OCI-LY3 (cell line): ENCODE results near the gene PLD5.
"Not testable (repeated sequence)": the region's sequence is repeated elsewhere in the genome, so short reads cannot be mapped to it uniquely, and the experiment has no call there.

Experiments
- H2AFZ ChIP-seq: fragments of 200-600, 300-600 bp; shearing (Covaris generic); 2 replicates; pipeline ENCODE4 v1.6.0; 2014; ENCODE audit warnings: antibody characterized with exemption, low read depth, low read length
- H3K27ac ChIP-seq: fragments of 200-600, 300-600 bp; sonication (generic); 2 replicates; pipeline ENCODE4 v1.5.1; 2014; ENCODE audit warnings: mild to moderate bottlenecking, low read length, moderate library complexity, mixed read lengths
- H3K27me3 ChIP-seq: fragments of 200-600, 300-600 bp; sonication (generic); 2 replicates; pipeline ENCODE4 v1.6.1; 2014; ENCODE audit warnings: low read depth, low read length, mixed read lengths
- H3K36me3 ChIP-seq: fragments of 200-600, 300-600 bp; sonication (generic); replicated peaks from 2 replicates; pipeline ENCODE3; 2014; ENCODE audit warnings: low read depth, low read length, mixed read lengths
- H3K4me1 ChIP-seq: fragments of 300-600, 200-600 bp; sonication (generic); 2 replicates; pipeline ENCODE4 v1.6.1; 2014; ENCODE audit warnings: low read length, mixed read lengths
- H3K4me2 ChIP-seq: fragments of 200-600, 300-600 bp; sonication (generic); 2 replicates; pipeline ENCODE4 v1.6.1; 2014; ENCODE audit warnings: low read length, mixed read lengths
- H3K4me3 ChIP-seq: fragments of 300-600, 200-600 bp; sonication (generic); 2 replicates; pipeline ENCODE4 v1.5.1; 2014; ENCODE audit warnings: antibody characterized with exemption, mild to moderate bottlenecking, low read length, moderate library complexity
- H3K79me2 ChIP-seq: fragments of 300-600, 200-600 bp; shearing (Covaris generic); 2 replicates; pipeline ENCODE4 v1.6.1; 2014; ENCODE audit warnings: mild to moderate bottlenecking, low read length, mixed read lengths
- H3K9ac ChIP-seq: fragments of 300-600, 200-600 bp; shearing (Covaris generic); 2 replicates; pipeline ENCODE4 v1.6.0; 2014; ENCODE audit warnings: mild to moderate bottlenecking, low read length, moderate library complexity
- H3K9me3 ChIP-seq: fragments of 200-600, 300-600 bp; shearing (Covaris generic); 2 replicates; pipeline ENCODE4 v1.6.1; 2014; ENCODE audit warnings: low read length, mixed read lengths; ENCODE audit not compliant: insufficient read depth
- H4K20me1 ChIP-seq: fragments of 200-600, 300-600 bp; sonication (generic); 2 replicates; pipeline ENCODE4 v1.6.1; 2016; ENCODE audit warnings: low read length, mixed read lengths; ENCODE audit not compliant: insufficient read depth
- EZH2phosphoT487 ChIP-seq: fragments of 200-600 bp; shearing (Covaris generic); IDR thresholded peaks from 2 replicates; pipeline ENCODE4 v1.6.1; 2018; ENCODE audit warnings: antibody characterized with exemption, mixed run types, low read depth
- TF ChIP-seq, protein P1 (sequence below): fragments of 200-600, 300-600 bp; sonication (generic); IDR thresholded peaks from 2 replicates; pipeline ENCODE4 v1.5.1; 2014; ENCODE audit warnings: antibody characterized with exemption, low read length, low read depth

The PLD5 gene

DNA sequence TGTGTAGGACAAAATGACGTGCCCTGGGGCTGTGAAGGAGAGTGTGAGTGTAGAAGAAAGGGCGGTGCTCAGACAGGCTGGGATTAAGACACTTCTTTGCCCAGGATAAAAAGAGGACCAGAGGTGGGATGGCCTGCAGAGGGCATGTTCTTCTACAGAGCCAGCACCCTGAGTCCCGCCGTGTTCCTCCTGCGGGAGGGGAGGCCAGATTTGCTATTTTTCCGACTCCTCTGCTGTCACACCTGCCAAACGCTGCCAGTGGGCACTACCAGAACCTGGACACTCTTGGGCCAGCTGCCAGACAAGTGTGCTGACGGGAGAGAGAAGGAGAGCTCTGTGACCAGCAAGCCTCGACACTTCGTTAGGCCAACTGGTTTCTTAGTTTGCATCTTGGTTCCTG is 206.4 kb downstream of the PLD5 start:
- H3K79me2 ChIP-seq: no peaks in the 10 kb centered on the region
- no peaks in the 10 kb centered on the region for H3K36me3 ChIP-seq
- H3K27me3 ChIP-seq: no peaks in the 10 kb centered on the region
- H4K20me1 ChIP-seq: no peaks in the 10 kb centered on the region
- H3K27ac ChIP-seq: no peak overlapping the region
- no peak overlapping the region for H3K9ac ChIP-seq
- H3K4me3 ChIP-seq: no peak overlapping the region
- H3K4me2 ChIP-seq: no peak overlapping the region
- H2AFZ ChIP-seq: no peak overlapping the region
- H3K9me3 ChIP-seq: no peaks in the 10 kb centered on the region
- no peaks in the 10 kb centered on the region for H3K4me1 ChIP-seq
- no peak for TF ChIP-seq EZH2phosphoT487
- TF ChIP-seq, protein P1, sequence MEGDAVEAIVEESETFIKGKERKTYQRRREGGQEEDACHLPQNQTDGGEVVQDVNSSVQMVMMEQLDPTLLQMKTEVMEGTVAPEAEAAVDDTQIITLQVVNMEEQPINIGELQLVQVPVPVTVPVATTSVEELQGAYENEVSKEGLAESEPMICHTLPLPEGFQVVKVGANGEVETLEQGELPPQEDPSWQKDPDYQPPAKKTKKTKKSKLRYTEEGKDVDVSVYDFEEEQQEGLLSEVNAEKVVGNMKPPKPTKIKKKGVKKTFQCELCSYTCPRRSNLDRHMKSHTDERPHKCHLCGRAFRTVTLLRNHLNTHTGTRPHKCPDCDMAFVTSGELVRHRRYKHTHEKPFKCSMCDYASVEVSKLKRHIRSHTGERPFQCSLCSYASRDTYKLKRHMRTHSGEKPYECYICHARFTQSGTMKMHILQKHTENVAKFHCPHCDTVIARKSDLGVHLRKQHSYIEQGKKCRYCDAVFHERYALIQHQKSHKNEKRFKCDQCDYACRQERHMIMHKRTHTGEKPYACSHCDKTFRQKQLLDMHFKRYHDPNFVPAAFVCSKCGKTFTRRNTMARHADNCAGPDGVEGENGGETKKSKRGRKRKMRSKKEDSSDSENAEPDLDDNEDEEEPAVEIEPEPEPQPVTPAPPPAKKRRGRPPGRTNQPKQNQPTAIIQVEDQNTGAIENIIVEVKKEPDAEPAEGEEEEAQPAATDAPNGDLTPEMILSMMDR: no peak

DNA sequence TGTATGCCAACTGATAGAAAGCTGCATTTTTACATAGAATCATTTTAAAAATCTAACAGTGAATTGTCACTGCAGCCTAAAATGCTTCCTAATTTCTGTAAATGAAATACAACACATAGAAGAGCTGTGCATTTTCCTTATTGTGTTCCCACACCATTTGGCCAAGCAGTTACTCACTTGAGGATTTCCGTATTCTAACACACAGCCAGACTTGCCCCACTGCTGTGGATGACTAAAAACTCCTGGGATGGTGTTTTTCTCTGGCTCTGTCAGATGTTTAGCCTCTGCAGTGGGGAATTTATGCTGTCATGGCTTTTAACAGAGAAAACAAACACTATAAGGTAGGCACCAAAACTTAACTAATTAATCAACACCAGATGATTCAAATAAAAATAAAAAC is 209.6 kb downstream of the PLD5 start:
- H3K4me3 ChIP-seq, H3K4me2 ChIP-seq, H3K36me3 ChIP-seq, H2AFZ ChIP-seq, H3K4me1 ChIP-seq, H3K27ac ChIP-seq, H3K79me2 ChIP-seq, H3K9me3 ChIP-seq, H3K9ac ChIP-seq, H3K27me3 ChIP-seq, H4K20me1 ChIP-seq: not testable (repeated sequence)

DNA sequence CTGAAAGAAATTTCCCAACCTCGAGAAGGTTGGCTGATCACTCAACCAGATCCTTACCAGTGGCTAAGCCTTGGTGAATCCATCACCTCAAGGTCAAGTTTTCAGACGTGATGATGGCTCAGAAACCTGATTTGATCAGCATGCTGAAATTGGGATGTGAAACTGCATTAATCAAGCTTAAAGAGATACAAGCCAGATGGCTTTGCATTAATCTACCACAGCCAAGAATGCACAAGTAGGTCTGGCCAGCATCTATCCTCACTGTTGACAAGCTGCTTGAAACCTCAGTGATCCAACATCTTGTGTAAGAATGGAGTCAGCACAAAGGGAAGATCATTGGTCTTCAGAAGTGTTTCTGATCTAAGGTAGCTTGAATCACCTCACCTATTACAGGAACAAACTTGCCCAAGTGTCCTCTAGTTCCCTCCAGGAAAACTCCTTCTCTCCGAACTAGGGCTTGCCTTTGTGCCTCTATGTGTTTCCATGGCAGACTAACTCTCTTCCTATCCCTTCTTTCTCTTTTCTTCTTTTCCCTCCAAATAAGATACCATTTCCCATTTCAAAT is 210.3 kb downstream of the PLD5 start:
- H3K36me3 ChIP-seq, H3K4me1 ChIP-seq, H4K20me1 ChIP-seq, H3K79me2 ChIP-seq, H3K4me2 ChIP-seq, H3K27me3 ChIP-seq, H3K4me3 ChIP-seq, H3K27ac ChIP-seq, H3K9ac ChIP-seq, H3K9me3 ChIP-seq, H2AFZ ChIP-seq: not testable (repeated sequence)

DNA sequence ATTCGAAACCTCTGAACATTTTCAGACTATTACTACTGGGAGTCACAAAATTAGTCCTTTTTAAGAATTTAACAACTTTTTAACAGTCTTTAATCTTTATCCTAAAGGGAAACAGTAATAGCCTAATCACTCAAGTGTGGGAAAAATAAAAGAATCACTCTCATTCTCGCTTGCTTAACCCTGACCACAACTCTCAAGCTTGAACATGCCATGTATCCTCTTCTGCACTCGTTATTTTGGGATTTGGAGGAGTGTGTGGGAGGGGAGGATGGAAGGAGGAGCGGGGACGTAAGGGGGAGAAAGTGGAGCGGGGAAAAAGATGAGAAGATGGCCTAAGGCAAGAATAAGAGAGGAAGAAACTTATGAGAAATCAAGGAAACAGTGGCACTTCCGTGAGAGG is 215.8 kb downstream of the PLD5 start:
- not testable (repeated sequence) for H3K9me3 ChIP-seq, H3K4me2 ChIP-seq, H3K4me1 ChIP-seq

DNA sequence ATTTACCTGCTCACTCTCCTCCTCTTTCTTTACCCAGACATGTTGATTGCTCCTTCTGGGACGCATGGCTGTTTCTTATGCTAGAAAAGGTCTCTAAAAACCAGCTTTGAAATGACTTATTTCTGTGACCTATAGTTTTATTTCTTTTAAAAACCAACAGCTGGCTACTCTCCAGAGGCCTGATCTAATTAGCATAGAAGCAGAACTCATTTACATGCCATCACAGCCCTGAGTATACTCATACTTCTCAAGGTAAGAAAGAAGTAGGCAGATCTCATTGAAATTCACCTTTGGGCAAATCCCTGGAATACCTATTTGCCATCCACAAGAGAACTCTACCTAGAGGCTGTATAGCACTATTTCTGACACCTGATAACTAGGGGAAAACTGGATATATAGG is 230.7 kb downstream of the PLD5 start:
- not testable (repeated sequence) for H3K27me3 ChIP-seq, H3K4me2 ChIP-seq, H3K9me3 ChIP-seq, H4K20me1 ChIP-seq, H3K4me3 ChIP-seq, H3K36me3 ChIP-seq, H3K9ac ChIP-seq, H3K27ac ChIP-seq, H2AFZ ChIP-seq, H3K79me2 ChIP-seq, H3K4me1 ChIP-seq

More for the DNA sequence above, 215.8 kb downstream of the PLD5 start:
- not testable (repeated sequence) for H3K27me3 ChIP-seq, H3K27ac ChIP-seq, H4K20me1 ChIP-seq, H3K79me2 ChIP-seq, H3K36me3 ChIP-seq, H2AFZ ChIP-seq, H3K9ac ChIP-seq, H3K4me3 ChIP-seq

DNA sequence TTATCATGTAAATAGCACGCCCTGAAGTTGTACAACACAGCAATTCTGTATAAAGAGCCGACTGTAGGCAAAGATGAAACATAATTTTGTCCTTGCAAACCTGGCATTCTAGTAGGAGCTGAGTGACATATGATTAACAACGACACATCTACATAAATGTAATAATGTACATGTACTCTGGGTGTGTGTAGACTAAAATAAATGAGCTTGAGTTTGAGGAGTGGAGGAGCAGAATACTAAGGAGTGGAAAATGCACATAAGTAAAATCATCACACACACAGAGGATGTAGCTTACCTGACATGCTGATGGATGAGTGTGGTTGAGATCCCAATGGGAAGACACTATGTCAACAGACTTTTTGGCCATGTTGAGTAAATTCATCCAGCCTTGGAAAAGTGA is 236.4 kb downstream of the PLD5 start:
- H4K20me1 ChIP-seq, H3K27ac ChIP-seq, H3K27me3 ChIP-seq, H3K4me2 ChIP-seq, H3K79me2 ChIP-seq, H3K4me3 ChIP-seq, H3K4me1 ChIP-seq, H2AFZ ChIP-seq, H3K9me3 ChIP-seq, H3K36me3 ChIP-seq, H3K9ac ChIP-seq: not testable (repeated sequence)

DNA sequence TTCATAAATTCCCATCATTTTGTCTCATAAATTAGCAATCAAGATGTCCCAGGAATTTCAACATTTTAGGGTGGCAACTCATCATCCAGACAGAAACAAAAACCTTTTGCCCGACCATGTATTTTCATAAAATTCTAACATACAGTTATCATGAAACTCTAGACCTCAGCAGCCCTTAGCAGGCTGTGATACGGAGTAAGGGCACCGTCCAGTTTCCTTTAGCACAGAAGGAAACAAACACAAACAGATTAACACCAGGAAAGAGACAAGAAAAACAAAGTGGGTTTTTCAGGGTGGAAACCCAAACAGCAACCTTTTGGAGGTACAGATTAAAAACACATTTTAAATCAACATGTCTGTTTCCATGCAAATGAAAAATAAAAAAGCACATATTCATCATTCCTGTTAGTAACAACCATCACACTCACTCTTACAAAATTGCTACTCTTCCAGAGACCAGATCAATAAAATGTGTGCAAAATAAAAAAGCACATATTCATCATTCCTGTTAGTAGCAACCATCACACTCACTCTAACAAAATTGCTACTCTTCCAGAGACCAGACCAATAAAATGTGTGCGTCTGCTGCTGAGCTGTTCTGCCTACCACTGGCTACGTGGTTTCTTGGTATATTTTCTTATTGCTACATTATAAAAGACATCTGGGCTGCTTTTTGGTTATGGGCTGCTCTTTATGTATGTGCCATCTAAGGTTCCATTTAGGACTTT is 241.6 kb downstream of the PLD5 start:
- H3K79me2 ChIP-seq, H4K20me1 ChIP-seq, H3K27ac ChIP-seq, H3K4me1 ChIP-seq, H3K27me3 ChIP-seq, H3K4me2 ChIP-seq, H3K4me3 ChIP-seq, H3K9ac ChIP-seq, H2AFZ ChIP-seq, H3K36me3 ChIP-seq, H3K9me3 ChIP-seq: not testable (repeated sequence)

DNA sequence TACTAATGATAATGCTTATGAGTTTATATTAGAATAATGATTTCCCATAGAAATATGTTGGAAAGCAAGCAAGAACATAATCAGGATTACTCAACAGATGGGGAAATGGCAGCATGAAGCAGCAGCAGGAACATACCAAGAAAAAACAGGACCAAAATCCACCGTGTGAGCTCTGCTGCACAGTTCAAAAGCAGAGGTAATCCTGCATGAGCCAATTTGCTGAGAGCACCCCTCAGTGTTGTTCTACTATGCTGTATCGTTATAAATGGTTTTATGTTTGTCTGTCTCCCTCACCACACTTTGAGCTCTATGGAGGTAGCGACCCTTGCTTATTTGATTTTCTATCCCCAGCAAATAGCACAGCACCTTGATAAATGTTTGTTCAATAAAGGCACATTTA is 246.1 kb downstream of the PLD5 start:
- not testable (repeated sequence) for H4K20me1 ChIP-seq, H3K9me3 ChIP-seq, H3K9ac ChIP-seq, H3K27ac ChIP-seq, H3K27me3 ChIP-seq, H3K4me1 ChIP-seq, H3K4me3 ChIP-seq, H2AFZ ChIP-seq, H3K79me2 ChIP-seq, H3K36me3 ChIP-seq, H3K4me2 ChIP-seq

DNA sequence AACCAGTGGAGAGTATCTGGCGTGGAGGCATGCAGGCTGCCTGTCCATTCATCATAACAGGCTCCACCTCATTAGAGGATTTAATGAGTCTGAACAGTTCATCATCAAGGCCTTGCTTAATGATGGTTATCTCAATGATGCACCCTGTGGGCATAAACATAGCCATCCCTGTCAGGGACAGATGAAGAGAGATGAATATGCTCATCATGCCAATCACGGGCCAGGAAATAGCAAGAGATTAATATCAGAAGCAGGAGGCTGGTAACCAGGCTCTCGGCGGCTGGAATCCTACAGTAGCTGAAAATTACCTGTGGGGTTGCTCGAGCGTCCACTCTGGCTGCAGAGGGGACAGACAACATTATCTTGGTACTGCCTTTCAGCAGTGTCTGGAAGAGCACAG is 247.7 kb downstream of the PLD5 start:
- not testable (repeated sequence) for H3K4me3 ChIP-seq, H3K9ac ChIP-seq, H4K20me1 ChIP-seq, H3K36me3 ChIP-seq, H3K27me3 ChIP-seq, H3K4me2 ChIP-seq, H3K27ac ChIP-seq, H3K79me2 ChIP-seq, H2AFZ ChIP-seq, H3K9me3 ChIP-seq, H3K4me1 ChIP-seq
